HepG2 (cell line): ENCODE data around the gene DYSF. TPM values are rescaled to one million over a fixed set of nuclear protein-coding genes. Genes with fewer than 3 reads are reported as not detected.

Experiments used
- ATAC-seq: fragments of 200-7000 bp; cut with Tn5 transposase; 3 replicates; pipeline ENCODE4 v1.9.1; 2020; ENCODE audit warnings: mild to moderate bottlenecking, moderate library complexity
- BruUV-seq: library from RNA; stranded (reverse); fragments of 400-500 nt; replicated peaks from 2 replicates; lab custom pipeline; 2021; lab: Mats Ljungman, UMichigan
- CTCF ChIA-PET: fragments of 300-600 bp; formaldehyde crosslinking; extraction: SDS; loops from one replicate; lab custom pipeline; 2021; ENCODE audit warnings: low total read pairs, inconsistent platforms, low intra/inter-chr PET ratio; lab: Yijun Ruan, JAX
- POLR2A ChIA-PET: fragments of 350-600 bp; sonication (Branson Sonifier 250); formaldehyde crosslinking; loops from one replicate; lab custom pipeline; 2020; ENCODE audit warnings: antibody characterized with exemption, inconsistent platforms; lab: Yijun Ruan, JAX
- DNase-seq: peaks from one replicate; pipeline ENCODE4 v3.0.0-alpha.2; 2015; ENCODE audit warnings: low spot score
- FAIRE-seq: peaks from 3 replicates; lab custom pipeline; 2011; peaks lifted over from hg19 to GRCh38; lab: Jason Lieb, UNC
- H2AFZ ChIP-seq: one replicate; pipeline ENCODE4 v1.6.1; 2011; ENCODE audit warnings: low read length, inconsistent platforms
- H3K27ac ChIP-seq: fragments of 300-600 bp; 3 replicates; pipeline ENCODE4 v1.8.0; 2011; ENCODE audit warnings: mixed run types, mild to moderate bottlenecking, mixed read lengths, low read length, inconsistent platforms; ENCODE audit not compliant: insufficient read depth; ENCODE audit errors: extremely low read length
- H3K27me3 ChIP-seq, 2 experiments: fragments of 200-600 bp in 1 of 2; 2 replicates in 1 of 2; 3 replicates in 1 of 2; pipeline versions ENCODE4 v1.6.0 to v1.8.0; 2011; ENCODE audit warnings: low read length in 2 of 2, mild to moderate bottlenecking in 2 of 2, moderate library complexity in 2 of 2, inconsistent platforms in 1 of 2; ENCODE audit not compliant: insufficient read depth in 2 of 2, control insufficient read depth in 1 of 2
- H3K36me3 ChIP-seq, 2 experiments: fragments of 200-600 bp in 1 of 2; replicated peaks in 1 of 2; 2 replicates in 1 of 2; 3 replicates in 1 of 2; pipeline versions ENCODE4 v1.5.1 to v1.8.0; 2011; ENCODE audit warnings: low read length in 2 of 2, inconsistent platforms in 1 of 2; ENCODE audit not compliant: insufficient read depth in 2 of 2, control insufficient read depth in 1 of 2
- H3K4me1 ChIP-seq: 2 replicates; pipeline ENCODE4 v1.5.1; 2012; ENCODE audit warnings: low read length, inconsistent platforms; ENCODE audit not compliant: insufficient read depth
- H3K4me2 ChIP-seq: 2 replicates; pipeline ENCODE4 v1.6.0; 2011; ENCODE audit warnings: low read depth, low read length, inconsistent platforms
- H3K4me3 ChIP-seq, 3 experiments: fragments of 200-600 bp in 1 of 3; sonication (generic), shearing (Covaris generic) in 1 of 3; replicated peaks in 1 of 3; 2 replicates each; pipeline ENCODE4 v1.5.1; 2011 to 2016; ENCODE audit warnings: low read length in 3 of 3, inconsistent platforms in 2 of 3, low read depth in 2 of 3, mild to moderate bottlenecking in 2 of 3, control low read depth in 1 of 3, mixed read lengths in 1 of 3; ENCODE audit not compliant: insufficient read depth in 1 of 3
- H3K79me2 ChIP-seq: one replicate; pipeline ENCODE4 v1.6.1; 2011; ENCODE audit warnings: low read length, inconsistent platforms; ENCODE audit not compliant: insufficient read depth
- H3K9ac ChIP-seq: 2 replicates; pipeline ENCODE4 v1.6.0; 2011; ENCODE audit warnings: mild to moderate bottlenecking, low read depth, low read length, inconsistent platforms; ENCODE audit not compliant: insufficient read depth
- H3K9me3 ChIP-seq: 2 replicates; pipeline ENCODE4 v1.5.1; 2012; ENCODE audit warnings: mild to moderate bottlenecking, low read length
- H4K20me1 ChIP-seq: 2 replicates; pipeline ENCODE4 v1.6.0; 2011; ENCODE audit warnings: inconsistent platforms, mild to moderate bottlenecking, low read length, moderate library complexity; ENCODE audit not compliant: insufficient read depth
- NFYB ChIP-seq: sonication (generic); formaldehyde crosslinking; IDR thresholded peaks from 2 replicates; pipeline ENCODE4 v1.4.0; 2020; ENCODE audit warnings: missing genetic modification reagents
- PCBP2 ChIP-seq: fragments of 200-400 bp; formaldehyde crosslinking; optimal IDR thresholded peaks from 2 replicates; pipeline ENCODE3; 2018; ENCODE audit warnings: low read length, low read depth; ENCODE audit not compliant: poor library complexity, severe bottlenecking
- POLR2G ChIP-seq: fragments of 200-400 bp; formaldehyde crosslinking; IDR thresholded peaks from 2 replicates; pipeline ENCODE4 v1.6.1; 2018; ENCODE audit warnings: mild to moderate bottlenecking, low read depth, low read length, moderate library complexity
- ZNF138 ChIP-seq: sonication (generic); formaldehyde crosslinking; IDR thresholded peaks from 2 replicates; pipeline ENCODE4 v1.5.0; 2020; ENCODE audit warnings: mild to moderate bottlenecking, low read depth, missing genetic modification reagents
- ZNF317 ChIP-seq: sonication (generic); formaldehyde crosslinking; IDR thresholded peaks from 2 replicates; pipeline ENCODE4 v1.5.0; 2020; ENCODE audit warnings: mild to moderate bottlenecking, missing genetic modification reagents
- ZNF34 ChIP-seq: sonication (generic); formaldehyde crosslinking; IDR thresholded peaks from 2 replicates; pipeline ENCODE4 v1.4.0; 2020; ENCODE audit warnings: mild to moderate bottlenecking, missing genetic modification reagents, borderline replicate concordance
- ZNF574 ChIP-seq: sonication (generic); formaldehyde crosslinking; IDR thresholded peaks from 2 replicates; pipeline ENCODE4 v1.4.0; 2020; ENCODE audit warnings: missing genetic modification reagents
- WGBS: methylation state at CpG from one replicate; pipeline ENCODE4 v1.1.6; 2017; ENCODE audit warnings: low lambda C conversion rate; 5-methylcytosine and 5-hydroxymethylcytosine counted together
- in situ Hi-C: cut with HindIII; loops from 2 replicates; pipeline ENCODE4 v1.10.0; 2017; ENCODE audit warnings: low pct_unique_long_range_greater_than_20kb; ENCODE audit not compliant: extremely low pct_ligation_motif_present
- intact Hi-C: fragments of 100-400 bp; cut with micrococcal nuclease; formaldehyde crosslinking; loops from one replicate; pipeline ENCODE4 v1.10.0; 2022; ENCODE audit not compliant: unreplicated experiment
- polyA plus RNA-seq, 8 experiments: library from polyadenylated mRNA; depleted of rRNA in 3 of 8; stranded (reverse) in 7 of 8; unstranded in 1 of 8; fragments of >200 nt; fragmentation: Illumina TruSeq in 4 of 8; extraction: Trizol in 4 of 8; gene quantifications; 2 replicates each; pipeline versions ENCODE4 v1.2.1 to v1.2.3, GENCODE V29; 2011 to 2016; ENCODE audit warnings: low read depth in 4 of 8, missing spikeins in 1 of 8, mixed read lengths in 1 of 8; ENCODE audit not compliant: insufficient read depth in 1 of 8
- total RNA-seq, 5 experiments: library from RNA; depleted of rRNA; stranded (reverse); fragments of >200 nt; fragmentation: Illumina TruSeq; extraction: Trizol; gene quantifications; 2 replicates each; pipeline ENCODE4 v1.2.3, GENCODE V29; 2016; ENCODE audit warnings: low read depth in 1 of 5
- TF ChIP-seq, protein P1 (sequence below): sonication (generic); formaldehyde crosslinking; IDR thresholded peaks from 2 replicates; pipeline ENCODE4 v1.4.0; 2020; ENCODE audit warnings: mild to moderate bottlenecking, missing genetic modification reagents
- TF ChIP-seq, protein P2 (sequence below): sonication (generic); formaldehyde crosslinking; IDR thresholded peaks from 2 replicates; pipeline ENCODE4 v1.8.0; 2022; ENCODE audit warnings: mild to moderate bottlenecking, missing genetic modification reagents; ENCODE audit not compliant: insufficient replicate concordance
- TF ChIP-seq, protein P3 (sequence below): sonication (generic); formaldehyde crosslinking; IDR thresholded peaks from 2 replicates; pipeline ENCODE4 v1.5.1; 2020; ENCODE audit warnings: missing genetic modification reagents, mild to moderate bottlenecking, borderline replicate concordance
- TF ChIP-seq, protein P4 (sequence below): IDR thresholded peaks from 2 replicates; pipeline ENCODE4 v1.6.1; 2012; ENCODE audit warnings: inconsistent platforms
- TF ChIP-seq, protein P5 (sequence below): sonication (generic); formaldehyde crosslinking; IDR thresholded peaks from 2 replicates; pipeline ENCODE4 v1.5.1; 2020; ENCODE audit warnings: missing genetic modification reagents, mild to moderate bottlenecking, borderline replicate concordance

Gene DYSF
- total and polyA plus RNA-seq, 2 of the 13 experiments (the other 11 are each of a cell fraction or from before 2014, with no cell fraction given): 0.15 to 2.4 TPM

DNA sequence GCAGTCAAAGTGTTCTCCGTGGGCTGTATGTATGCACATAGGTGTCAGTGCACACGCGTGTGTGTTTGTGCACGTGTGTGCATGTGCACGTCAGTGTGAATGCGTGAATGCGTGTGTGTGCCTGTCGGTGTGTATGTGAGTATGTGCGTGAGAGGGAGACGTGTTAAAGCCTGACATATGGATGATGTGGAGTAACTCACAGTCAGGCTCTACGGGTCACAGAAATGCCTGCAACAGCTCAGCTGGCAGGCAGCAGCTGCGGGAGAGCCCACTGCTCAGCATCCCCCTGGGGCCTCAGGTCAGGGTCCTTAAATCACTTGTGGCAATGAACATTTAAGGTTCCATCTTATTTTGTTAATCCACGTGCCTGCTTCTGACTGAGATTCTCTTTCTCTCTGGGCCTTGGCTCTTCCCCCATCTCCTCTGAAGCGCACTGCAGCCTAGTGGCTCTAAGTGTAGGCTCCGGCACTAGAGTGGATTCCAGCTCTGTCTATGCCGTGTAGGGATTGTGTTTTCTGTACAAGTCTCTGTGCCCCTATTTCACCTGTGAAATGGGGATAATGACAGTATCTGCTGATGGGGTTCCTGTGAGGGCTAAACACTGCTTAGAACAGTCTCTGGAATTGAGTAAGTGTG is 63.0 kb downstream of the DYSF start:
- 54% methylated on average over 16 of the region's 16 CpGs for WGBS
- TF ChIP-seq, protein P1, sequence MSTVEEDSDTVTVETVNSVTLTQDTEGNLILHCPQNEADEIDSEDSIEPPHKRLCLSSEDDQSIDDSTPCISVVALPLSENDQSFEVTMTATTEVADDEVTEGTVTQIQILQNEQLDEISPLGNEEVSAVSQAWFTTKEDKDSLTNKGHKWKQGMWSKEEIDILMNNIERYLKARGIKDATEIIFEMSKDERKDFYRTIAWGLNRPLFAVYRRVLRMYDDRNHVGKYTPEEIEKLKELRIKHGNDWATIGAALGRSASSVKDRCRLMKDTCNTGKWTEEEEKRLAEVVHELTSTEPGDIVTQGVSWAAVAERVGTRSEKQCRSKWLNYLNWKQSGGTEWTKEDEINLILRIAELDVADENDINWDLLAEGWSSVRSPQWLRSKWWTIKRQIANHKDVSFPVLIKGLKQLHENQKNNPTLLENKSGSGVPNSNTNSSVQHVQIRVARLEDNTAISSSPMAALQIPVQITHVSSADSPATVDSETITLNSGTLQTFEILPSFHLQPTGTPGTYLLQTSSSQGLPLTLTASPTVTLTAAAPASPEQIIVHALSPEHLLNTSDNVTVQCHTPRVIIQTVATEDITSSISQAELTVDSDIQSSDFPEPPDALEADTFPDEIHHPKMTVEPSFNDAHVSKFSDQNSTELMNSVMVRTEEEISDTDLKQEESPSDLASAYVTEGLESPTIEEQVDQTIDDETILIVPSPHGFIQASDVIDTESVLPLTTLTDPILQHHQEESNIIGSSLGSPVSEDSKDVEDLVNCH (CRISPR knock-in tag): no peak
- TF ChIP-seq, protein P2, sequence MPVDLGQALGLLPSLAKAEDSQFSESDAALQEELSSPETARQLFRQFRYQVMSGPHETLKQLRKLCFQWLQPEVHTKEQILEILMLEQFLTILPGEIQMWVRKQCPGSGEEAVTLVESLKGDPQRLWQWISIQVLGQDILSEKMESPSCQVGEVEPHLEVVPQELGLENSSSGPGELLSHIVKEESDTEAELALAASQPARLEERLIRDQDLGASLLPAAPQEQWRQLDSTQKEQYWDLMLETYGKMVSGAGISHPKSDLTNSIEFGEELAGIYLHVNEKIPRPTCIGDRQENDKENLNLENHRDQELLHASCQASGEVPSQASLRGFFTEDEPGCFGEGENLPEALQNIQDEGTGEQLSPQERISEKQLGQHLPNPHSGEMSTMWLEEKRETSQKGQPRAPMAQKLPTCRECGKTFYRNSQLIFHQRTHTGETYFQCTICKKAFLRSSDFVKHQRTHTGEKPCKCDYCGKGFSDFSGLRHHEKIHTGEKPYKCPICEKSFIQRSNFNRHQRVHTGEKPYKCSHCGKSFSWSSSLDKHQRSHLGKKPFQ (CRISPR knock-in tag): no peak
- no peak for TF ChIP-seq ZNF34
- TF ChIP-seq ZNF138 (CRISPR knock-in tag): no peak
- TF ChIP-seq POLR2G: no peak
- TF ChIP-seq, protein P3, sequence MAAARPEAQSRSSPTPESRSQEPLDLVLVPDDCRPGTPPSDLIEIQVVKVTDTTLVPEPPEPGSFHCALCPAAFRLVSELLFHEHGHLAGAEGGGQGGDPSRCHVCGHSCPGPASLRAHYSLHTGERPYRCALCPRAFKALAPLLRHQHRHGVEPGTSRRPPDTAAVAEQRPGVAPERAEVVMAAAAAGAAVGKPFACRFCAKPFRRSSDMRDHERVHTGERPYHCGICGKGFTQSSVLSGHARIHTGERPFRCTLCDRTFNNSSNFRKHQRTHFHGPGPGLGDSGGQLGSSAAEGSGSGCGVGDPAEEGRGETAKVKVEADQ (CRISPR knock-in tag): no peak
- TF ChIP-seq, protein P4, sequence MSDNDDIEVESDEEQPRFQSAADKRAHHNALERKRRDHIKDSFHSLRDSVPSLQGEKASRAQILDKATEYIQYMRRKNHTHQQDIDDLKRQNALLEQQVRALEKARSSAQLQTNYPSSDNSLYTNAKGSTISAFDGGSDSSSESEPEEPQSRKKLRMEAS: no peak
- no peak for TF ChIP-seq PCBP2
- TF ChIP-seq ZNF317 (CRISPR knock-in tag): no peak
- TF ChIP-seq, protein P5, sequence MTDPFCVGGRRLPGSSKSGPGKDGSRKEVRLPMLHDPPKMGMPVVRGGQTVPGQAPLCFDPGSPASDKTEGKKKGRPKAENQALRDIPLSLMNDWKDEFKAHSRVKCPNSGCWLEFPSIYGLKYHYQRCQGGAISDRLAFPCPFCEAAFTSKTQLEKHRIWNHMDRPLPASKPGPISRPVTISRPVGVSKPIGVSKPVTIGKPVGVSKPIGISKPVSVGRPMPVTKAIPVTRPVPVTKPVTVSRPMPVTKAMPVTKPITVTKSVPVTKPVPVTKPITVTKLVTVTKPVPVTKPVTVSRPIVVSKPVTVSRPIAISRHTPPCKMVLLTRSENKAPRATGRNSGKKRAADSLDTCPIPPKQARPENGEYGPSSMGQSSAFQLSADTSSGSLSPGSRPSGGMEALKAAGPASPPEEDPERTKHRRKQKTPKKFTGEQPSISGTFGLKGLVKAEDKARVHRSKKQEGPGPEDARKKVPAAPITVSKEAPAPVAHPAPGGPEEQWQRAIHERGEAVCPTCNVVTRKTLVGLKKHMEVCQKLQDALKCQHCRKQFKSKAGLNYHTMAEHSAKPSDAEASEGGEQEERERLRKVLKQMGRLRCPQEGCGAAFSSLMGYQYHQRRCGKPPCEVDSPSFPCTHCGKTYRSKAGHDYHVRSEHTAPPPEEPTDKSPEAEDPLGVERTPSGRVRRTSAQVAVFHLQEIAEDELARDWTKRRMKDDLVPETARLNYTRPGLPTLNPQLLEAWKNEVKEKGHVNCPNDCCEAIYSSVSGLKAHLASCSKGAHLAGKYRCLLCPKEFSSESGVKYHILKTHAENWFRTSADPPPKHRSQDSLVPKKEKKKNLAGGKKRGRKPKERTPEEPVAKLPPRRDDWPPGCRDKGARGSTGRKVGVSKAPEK: no peak
- TF ChIP-seq NFYB (CRISPR knock-in tag): no peak
- TF ChIP-seq ZNF574: no peak

More for the DNA sequence above, 63.0 kb downstream of the DYSF start:
- DNase-seq: no peak
- H2AFZ ChIP-seq: no peak overlapping the region
- in situ Hi-C loops: loop anchor here (10.0 kb wide), 1 partner anchor 292 kb away; the partner anchor contains the start of gene PAIP2B
- H3K4me2 ChIP-seq: no peak overlapping the region
- no peak overlapping the region for H3K4me3 ChIP-seq
- no peak overlapping the region for H3K9ac ChIP-seq
- CTCF ChIA-PET: no interaction called here
- 0 out of 3 replicates have a peak, but pooled peaks have one; percentile 26 for ATAC-seq
- H3K4me1 ChIP-seq: no peaks in the 10 kb centered on the region
- BruUV-seq: no TSS peak
- H4K20me1 ChIP-seq: no peaks in the 10 kb centered on the region
- H3K79me2 ChIP-seq: no peaks in the 10 kb centered on the region
- peaks cover 9 to 43% of the 10 kb centered on the region in 2 experiments; a peak in 4 of 5 replicates for H3K27me3 ChIP-seq
- POLR2A ChIA-PET: no interaction called here
- no peaks in the 10 kb centered on the region for H3K36me3 ChIP-seq
- FAIRE-seq: no peak
- H3K27ac ChIP-seq: no peak overlapping the region
- intact Hi-C loops: no loop called here
- H3K9me3 ChIP-seq: no peaks in the 10 kb centered on the region
